Middle frontal gyrus (tissue), 1 donor: ENCODE data around the gene EIF2B1.
A peak's percentile ranks its signal among the peaks of the same experiment; 100 is the strongest.

ENCODE experiments used
- DNase-seq: peaks from one replicate; pipeline ENCODE4 v3.0.0-alpha.2; 2015; ENCODE audit warnings: low spot score; ENCODE audit errors: extremely low spot score

The EIF2B1 gene

DNA sequence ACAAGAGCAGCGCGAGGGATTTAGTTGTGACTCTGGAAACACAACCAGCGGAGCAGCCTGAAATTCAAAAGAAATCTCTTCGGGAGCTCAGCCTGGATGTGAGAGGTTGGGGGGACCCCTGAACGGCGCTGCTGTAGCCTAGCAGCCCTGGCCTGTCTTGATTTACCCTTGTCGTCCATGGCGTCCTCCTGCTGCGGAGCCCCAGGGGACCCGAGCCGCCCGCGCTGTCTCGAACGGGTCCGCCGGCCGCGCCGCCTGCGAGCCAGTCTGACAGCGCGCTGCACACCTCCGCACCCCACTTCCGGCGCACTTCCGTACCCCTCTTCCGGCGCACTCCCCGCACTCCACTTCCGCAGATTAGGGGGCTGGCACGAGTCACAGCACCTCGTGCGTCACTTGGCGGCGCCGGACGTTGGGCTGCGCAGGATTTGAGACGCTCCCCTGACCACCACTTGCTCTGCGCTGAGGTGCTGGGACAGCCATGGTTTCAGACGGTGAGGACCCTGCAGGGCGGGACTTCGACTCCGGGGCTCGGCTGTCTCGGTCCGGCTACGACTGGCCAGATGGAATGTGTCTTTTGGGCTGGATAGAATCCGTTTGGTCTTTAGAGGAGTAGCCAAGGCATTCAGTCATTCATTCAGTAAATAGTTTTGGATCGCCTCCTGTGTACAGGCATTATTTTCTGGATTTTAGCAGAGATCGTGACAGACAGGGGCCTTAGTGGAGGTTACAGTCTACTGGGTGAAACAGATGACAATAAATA is at the start of gene EIF2B1, which contains the start of gene GTF2H3:
TSS of gene EIF2B1 (minus strand) at position 308 of the 763 bp plus-strand sequence. CDS start at position 179, 129 bp downstream.
TSS of gene GTF2H3 (plus strand) at position 451 of the 763 bp plus-strand sequence. CDS start at position 482, 31 bp downstream.
- peak; percentile 97 for DNase-seq

DNA sequence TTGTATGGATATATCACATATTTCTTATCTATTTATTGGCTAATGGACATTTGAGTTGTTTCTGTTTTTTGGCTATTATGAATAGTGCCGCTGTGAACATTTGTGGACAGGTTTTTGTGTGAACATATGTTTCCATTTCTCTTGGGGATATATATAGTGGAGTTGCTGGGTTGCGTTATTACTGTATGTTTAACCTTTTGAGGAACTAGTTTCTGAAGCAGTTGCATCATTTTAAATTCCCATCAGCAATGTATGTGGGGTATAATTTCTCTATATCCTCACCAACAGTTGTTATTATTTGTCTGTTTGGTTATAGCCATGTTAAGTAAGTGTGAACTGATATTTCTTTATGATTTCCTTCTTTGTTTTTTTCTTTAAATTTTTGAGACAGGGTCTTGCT is 48.1 kb upstream of the EIF2B1 start:
- no peak for DNase-seq

DNA sequence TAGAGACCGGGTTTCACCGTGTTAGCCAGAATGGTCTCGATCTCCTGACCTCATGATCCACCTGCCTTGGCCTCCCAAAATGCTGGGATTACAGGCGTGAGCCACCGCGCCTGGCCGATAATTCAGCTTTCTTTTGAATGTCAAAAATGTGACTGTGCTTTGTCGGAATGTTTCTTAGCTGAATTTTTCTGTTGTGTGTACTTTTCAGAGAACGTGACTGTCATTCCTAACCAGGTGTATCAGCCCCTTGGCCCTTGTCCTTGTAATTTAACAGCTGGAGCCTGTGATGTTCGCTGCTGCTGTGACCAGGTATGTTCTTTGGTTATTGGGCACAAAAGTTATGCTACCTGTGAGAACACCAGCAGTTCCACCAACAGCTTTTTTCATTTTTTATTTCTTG is 45.5 kb upstream of the EIF2B1 start:
- DNase-seq, result no peak

DNA sequence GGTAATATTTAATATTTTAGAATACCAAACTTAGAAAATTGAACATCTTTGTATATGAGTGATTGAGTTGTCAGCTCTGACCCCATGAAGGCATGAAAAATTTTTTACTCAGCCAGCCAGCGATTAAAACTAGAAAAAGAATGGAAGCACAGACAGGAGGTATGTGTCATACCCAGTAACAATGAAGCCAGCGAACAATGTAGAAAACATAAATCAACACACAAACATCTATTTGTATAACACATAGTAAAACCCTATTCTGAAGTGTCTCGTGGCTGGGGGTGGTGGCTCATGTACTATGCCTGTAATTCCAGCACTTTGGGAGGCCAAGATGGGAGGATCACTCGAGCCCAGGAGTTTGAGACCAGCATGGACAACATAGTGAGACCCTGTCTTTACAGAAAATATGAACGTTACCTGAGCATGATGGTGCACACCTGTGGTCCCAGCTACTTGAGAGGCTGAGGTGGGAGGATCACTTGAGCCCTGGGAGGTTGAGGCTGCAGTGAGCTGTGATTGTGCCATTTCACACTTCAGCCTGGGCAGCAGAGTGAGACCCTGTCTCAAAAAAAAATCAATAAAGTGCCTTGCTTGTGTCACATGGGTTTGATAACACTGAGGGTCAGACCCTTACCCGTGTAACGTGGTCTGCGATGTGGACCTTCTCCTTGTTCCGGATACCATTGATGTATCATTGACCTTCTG is 43.3 kb upstream of the EIF2B1 start:
- no peak for DNase-seq

DNA sequence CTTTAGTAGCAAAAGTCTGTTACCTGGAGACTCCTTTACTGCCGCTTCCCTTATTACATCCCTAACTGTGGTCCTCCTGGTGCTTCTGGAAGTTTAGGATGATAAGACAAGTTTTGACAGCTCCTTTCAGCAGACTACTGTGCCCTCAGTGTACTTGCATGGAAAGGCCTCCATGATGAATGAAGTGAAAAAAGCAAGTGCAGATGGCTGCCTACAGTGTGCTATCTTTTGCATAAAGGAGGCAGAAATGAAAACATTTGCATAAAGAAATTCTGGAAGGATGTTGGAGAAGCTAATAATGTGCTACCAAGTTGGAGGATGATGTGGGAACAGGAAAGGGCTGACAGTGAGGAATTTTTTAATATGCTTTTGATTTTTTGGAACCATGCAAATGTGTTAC is 42.0 kb upstream of the EIF2B1 start:
- no peak for DNase-seq

DNA sequence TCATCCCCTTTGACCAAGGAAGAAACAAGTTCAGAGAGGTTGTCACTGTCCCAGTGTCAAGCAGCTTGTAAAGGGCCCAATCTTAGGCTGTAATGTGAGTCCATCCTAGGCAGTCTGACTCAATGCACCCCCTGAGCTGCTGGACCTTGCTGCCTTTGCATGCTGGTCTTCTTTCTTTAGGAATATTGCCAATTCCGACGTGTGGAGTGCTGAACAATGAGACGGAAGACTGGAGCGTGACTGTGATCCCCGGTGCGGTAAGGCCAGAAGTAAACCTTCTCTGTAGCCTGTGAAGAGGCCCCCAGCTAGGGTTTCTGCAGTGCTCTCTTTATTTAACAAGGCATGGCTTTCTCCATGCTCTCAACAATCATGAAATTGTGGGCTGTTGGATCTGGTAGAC is 38.4 kb upstream of the EIF2B1 start:
- no peak for DNase-seq

DNA sequence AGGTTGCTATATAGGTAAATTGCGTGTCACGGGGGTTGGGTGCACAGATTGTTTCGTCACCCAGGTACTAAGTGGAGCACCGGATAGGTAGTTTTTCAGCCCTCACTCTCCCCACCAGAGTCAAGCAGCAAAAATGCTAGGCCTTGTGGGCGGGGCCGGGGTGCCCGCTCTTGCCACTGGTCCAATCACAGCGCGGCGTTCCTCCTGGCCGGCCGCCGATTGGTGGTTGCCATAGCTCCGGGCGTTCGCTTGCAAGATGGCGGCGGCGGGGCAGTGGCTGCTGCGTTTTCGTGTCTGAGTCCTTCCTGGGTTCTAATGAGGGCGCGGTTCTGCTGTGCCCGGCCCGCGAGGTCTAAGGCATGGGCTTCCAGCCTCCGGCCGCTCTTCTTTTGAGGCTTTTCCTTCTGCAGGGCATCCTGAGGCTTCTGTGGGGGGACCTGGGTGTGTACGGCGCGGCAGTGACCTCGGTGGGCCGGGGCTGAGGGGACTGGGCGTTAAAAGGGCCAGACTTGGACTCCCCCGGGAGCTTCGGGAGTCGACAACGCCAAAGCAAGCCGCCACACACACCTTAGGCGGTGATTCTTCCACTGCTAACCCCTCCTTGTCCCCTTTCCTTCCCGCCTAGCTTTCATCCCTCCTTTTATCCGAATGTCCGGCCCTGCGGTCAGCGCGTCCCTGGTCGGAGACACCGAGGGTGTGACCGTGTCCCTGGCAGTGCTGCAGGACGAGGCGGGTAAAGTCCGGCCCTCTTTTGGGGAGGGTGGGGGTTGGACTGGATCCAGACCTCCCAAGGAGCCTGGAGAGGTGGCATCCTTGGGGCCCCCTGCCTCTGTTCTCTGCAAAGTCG is 37.6 kb upstream of the EIF2B1 start, which contains the start of gene TCTN2:
TSS of gene TCTN2 (plus strand) at position 232 of the 847 bp plus-strand sequence. CDS start at position 360, 128 bp downstream.
- peak; percentile 90 for DNase-seq

DNA sequence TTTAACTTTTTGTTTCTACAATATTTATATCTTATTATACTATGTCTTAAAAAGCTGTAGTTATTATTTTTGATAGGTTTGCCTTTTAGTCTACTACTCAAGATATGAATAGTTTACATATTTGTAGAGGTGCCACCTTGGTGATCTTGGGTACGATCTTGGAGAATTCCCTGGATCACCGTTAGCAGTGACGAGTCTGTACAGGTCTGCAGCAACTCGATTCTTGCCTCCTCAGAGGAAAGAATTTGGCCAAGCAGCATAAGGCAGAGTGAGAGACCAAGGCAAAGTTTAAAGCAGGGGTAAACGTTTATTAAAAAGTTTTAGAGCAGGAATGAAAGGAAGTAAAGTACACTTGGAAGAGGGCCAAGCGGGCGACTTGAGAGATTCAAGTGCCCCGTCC is 34.3 kb upstream of the EIF2B1 start:
- DNase-seq, result no peak

DNA sequence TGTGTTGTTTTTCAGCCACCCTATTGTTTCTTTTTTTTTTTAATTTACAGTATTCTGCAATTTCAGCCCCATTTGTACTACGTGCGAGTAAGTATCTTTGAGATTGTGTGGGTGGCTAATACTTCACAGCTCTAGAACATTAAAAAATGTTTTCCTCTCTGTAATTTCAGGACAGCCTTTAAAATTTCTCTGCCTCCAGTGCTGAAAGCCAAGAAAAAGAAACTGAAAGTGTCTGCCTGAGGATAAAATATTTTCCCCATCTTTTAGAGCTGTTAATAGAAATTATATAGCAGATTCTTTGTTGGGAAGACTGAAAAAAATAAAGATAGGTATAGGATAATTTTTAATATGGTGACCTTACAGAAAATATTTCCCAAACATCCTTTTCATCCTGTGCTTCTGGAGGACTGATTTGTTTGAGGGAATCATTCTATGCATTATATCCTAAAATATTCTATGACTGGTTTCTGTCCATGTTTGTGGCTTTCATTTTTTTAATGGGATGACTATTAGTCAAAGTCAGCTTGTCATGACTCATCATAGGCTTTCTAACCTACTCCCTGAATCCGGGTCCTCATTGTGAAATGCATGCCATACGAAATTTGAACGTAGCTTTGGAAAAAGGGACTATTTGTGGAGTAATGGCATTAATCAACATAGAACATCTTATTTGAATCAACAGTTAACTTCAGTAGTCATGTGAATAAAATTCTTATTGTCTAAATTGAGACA is 26.7 kb upstream of the EIF2B1 start:
- no peak for DNase-seq

DNA sequence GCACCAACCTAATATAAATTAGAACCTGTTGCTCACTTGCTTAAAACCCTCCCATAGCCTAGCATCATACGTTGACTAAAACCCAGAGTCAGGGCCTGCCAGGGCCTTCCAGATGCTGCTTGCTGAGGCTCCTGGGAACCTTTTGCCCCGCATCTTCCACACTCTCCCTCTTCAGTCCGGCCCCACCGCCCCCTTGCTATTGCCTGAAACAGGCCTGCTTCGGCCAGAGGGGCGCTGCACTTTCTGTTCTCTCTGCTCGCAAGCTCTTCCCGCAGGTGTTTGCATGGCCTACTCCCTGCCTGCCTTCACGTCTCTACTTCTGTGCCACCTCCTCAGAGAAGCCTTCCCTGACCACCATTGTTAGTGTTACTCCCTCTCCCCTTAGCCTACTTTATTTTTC is 23.7 kb upstream of the EIF2B1 start:
- no peak for DNase-seq

DNA sequence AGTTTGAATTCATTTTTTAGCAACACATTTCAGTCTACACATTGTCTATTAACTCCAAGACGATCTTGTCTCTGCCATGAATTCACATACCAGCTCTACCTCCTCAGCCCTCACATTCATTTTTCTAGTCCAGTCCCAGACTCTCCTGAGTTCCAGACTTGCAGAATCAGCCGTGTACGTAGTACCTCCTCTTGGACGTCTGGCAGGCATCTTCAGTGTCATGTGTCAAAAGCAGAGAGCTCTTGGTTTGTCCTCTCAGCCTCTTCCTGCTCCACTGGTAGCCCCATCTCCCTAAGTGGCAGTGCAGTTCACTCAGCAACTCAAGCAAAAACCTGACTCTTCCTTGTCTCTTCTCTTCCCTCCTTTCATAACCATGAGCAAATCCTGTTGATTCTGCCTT is 22.9 kb upstream of the EIF2B1 start:
- DNase-seq, result no peak

DNA sequence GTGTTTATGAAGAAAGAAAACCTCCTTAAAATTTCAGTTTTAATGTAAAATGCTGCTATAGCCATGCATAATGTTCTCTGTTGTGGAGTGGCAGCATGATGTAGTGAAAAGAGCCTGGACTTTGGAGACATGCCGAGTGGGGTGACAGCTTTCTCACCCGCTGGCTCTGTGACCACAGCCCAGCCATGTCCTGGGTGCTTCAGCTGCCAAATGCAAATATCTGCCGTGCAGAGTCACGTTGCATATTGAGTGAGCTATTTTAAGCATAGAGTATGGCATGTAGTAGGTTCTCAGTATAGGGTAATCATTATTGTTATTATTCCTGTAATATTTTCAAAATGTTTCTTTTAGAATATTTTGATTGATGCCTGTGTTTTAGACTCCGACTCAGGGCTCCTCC is 21.9 kb upstream of the EIF2B1 start:
- DNase-seq, result no peak

DNA sequence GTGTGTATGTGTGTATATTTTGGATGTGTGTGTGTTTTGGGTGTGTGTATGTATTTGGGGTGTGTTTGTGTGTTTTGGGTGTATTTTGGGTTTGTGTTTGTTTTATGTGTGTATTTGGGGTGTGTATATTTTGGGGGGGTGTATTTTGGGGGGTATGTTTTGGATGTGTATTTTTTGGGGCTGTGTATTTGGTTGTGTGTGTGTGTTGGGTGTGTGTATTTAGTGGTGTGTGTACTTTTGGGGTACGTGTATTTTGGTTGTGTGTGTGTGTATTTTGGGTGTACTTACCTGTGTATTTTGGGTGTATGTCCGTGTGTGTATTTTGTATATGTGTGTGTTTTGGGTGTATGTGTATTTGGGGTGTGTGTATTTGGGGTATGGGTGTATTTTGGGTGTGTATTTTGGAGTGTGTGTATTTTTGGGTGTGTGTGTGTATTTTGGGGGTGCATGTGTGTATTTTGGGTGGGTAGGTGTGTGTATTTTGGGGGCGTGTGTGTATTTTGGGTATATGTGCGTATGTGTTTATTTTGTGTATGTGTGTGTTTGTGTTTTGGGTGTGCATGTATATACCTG is 20.7 kb upstream of the EIF2B1 start:
- no peak for DNase-seq

DNA sequence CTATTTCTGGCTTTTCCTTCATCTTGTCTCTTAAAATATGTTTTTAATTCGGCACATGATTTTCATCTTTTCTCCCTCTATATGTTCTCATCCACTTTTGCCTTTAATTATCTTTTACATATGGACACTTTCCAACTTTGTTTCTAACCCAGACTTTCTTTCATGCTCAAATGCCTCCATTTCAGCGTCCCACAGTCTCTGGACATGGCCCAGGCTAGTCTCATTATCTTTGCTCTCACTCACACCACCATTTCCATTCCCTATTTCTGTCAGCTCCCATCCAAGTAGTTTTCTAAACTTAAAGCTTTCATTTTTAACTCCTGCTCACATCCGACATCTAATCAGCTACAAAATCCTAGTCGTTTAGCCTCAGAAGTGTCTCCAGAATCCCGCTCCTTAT is 14.9 kb upstream of the EIF2B1 start:
- no peak for DNase-seq

DNA sequence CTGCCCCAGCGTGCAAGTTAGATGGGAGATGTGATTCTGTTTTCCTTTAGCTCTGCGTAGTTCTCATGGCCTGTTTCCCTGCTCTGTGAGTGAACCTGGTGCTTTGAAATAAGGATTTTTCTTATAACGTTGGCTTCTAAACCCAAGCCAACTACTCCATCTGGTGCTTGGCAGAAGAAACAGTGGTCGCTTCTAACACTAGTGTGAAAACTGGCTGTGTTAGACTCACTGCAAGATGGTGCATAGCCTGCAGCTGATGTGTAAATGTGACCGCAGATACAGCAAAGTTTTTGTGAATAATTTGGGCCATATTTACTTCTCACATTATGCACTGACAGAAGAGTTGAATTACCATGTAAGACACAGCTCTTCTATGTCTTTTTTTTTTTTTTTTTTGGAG is 12.4 kb upstream of the EIF2B1 start:
- DNase-seq, result peak; percentile 12

DNA sequence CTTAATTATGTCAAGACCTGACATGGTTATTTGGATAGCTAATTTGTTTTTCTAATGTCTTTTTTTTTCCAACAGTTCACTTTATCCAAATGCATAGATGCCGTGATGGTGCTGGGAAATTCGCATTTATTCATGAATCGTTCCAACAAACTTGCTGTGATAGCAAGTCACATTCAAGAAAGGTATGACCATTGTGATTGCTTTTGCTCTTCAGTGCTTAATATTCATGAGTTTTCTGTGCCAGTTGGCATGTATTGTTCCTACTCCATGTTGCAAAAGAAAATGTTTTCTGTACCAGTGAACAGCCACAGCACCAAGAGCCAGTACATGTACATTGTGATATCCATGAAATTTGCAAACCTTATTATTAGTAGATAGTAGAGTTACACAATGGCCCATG is 11.9 kb upstream of the EIF2B1 start:
- no peak for DNase-seq

DNA sequence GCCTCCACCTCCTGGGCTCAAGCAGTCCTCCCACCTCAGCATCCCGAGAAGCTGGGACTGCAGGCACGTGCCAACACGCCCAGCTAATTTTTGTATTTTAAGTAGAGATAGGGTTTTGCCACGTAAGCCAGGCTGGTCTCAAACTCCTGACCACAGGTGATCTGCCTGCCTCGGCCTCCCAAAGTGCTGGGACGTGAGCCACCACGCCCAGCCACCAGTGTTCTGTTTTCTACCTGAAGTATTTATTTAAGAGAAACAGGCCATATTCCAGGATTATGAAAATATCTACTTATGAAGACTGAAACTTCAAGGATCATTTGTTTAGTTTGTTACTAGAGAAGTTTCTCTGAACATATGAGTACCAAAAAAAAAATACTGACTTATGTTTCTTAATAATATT is 10.4 kb upstream of the EIF2B1 start:
- no peak for DNase-seq

DNA sequence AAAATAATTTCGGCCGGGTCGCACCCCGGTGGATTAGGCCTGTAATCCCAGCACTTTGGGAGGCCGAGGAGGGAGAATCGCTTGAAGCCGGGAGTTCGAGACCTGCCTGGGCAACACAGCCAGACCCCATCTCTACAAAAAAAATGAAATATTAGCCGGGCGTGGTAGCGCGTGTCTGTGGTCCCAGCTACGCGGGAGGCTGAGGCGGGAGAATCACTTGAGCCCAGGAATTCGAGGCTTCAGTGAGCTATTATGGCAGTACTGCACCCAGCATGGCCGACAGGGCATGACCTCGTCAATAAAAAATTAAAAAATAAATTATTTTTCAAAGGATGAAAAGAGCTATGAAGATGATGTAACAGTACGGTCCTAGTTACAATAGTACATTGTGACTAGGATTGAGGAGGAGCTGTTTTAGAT is 666 bp upstream of the EIF2B1 start:
- DNase-seq, result no peak

DNA sequence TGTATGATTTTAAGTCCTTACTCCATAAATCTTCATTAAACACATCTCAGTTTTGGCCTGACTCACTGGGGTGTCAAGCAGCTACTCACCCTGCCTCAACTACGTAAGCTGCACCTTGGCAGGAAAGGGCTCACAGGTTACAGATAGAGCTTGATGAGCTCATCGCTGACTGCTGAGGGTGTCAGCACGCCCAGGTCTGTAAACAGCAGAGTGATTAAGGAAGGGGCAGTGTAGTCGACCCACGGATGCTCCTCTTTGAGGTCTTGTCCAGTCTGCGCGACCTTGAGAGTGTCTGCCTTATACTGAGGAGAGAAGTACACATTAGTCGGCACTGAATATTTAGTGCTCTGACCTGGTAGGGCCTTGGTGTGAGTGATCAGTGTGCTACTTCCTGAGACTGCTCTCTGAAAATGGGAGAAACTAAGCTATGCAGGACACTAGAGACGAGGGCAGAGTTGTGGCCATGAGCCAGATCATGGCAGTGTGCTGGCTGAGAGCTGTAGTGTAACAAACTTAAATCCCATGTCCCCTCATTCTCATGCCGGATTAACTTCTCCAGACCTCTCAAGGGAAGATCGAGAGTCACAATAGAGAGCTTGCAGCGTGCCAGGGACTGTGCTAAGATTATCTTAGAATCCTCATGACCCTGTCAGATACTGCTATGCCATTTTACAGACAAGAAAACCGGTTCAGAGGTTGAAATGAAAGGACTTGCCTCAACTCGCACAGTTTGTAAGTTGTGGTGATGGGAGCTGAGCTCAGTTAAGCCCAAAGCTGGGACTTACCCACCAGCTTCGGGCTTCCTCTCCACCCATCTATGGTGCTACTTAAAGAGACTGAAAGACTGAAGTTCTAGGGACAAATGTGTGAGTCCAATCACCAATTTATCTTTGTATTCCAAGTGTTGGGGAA is 11.6 kb downstream of the EIF2B1 start:
- DNase-seq, result no peak

DNA sequence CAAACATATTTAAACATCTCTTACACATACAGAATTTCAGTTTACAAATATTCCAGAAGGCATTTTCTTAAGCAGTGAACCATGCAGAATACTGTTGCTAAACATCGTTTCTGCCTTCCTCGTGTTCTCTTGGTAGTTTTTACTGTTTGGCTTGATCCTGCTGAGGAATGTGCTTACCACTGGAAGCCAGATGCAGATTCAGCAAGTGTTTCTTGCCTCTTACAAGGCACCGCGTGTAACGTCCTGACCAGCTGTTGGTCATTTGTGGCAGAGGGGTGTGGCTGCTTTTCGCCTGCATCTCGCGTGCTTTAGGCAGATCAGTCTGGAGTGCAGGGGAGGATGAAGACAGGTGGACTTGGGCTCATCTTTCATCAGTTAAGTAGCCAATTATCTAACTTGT is 12.4 kb downstream of the EIF2B1 start:
- no peak for DNase-seq
